CD14-positive monocyte (primary cell): ENCODE results near the gene ICA1L. TPM values are rescaled to one million over a fixed set of nuclear protein-coding genes. Genes with fewer than 3 reads are reported as not detected.

Source experiments
- DNase-seq, 3 donors: peaks; one replicate each; pipeline ENCODE4 v3.0.0-alpha.2; 2011 to 2022
- H2AFZ ChIP-seq: 2 replicates; pipeline ENCODE4 v1.6.0; 2012; ENCODE audit warnings: mild to moderate bottlenecking, low read depth, low read length, inconsistent platforms; ENCODE audit not compliant: insufficient read depth, poor library complexity, severe bottlenecking
- H3K27ac ChIP-seq, 2 donors: 1 replicate in 1 of 2; 2 replicates in 1 of 2; pipeline ENCODE4 v1.5.1; 2012 to 2013; ENCODE audit warnings: low read length in 2 of 2, control low read depth in 1 of 2, inconsistent platforms in 1 of 2, low read depth in 1 of 2, mild to moderate bottlenecking in 1 of 2
- H3K27me3 ChIP-seq, 2 donors: one replicate each; pipeline versions ENCODE4 v1.6.0 to v1.6.1; 2011 to 2013; ENCODE audit warnings: low read length in 2 of 2; ENCODE audit not compliant: control insufficient read depth in 2 of 2, insufficient read depth in 2 of 2
- H3K36me3 ChIP-seq, 2 donors: replicated peaks in 1 of 2; 1 replicate in 1 of 2; 2 replicates in 1 of 2; pipeline versions ENCODE4 v1.5.1 to v1.6.1; 2012 to 2013; ENCODE audit warnings: low read length in 2 of 2, control low read depth in 1 of 2, inconsistent platforms in 1 of 2, mild to moderate bottlenecking in 1 of 2; ENCODE audit not compliant: insufficient read depth in 2 of 2, control insufficient read depth in 1 of 2
- H3K4me1 ChIP-seq, 2 donors: 1 replicate in 1 of 2; 2 replicates in 1 of 2; pipeline versions ENCODE4 v1.5.1 to v1.6.1; 2012 to 2013; ENCODE audit warnings: low read length in 2 of 2, control low read depth in 1 of 2, inconsistent platforms in 1 of 2, mild to moderate bottlenecking in 1 of 2, moderate library complexity in 1 of 2; ENCODE audit not compliant: insufficient read depth in 2 of 2, control insufficient read depth in 1 of 2
- H3K4me2 ChIP-seq: replicated peaks from 2 replicates; pipeline ENCODE3; 2012; ENCODE audit warnings: low read length, moderate library complexity, mild to moderate bottlenecking; ENCODE audit not compliant: poor library complexity, severe bottlenecking; ENCODE audit errors: extremely low read depth
- H3K4me3 ChIP-seq, 3 experiments: fragments of 200-600 bp in 1 of 3; sonication (generic) in 1 of 3; replicated peaks in 1 of 3; 1 replicate in 2 of 3; 2 replicates in 1 of 3; pipeline ENCODE4 v1.5.1; 2011 to 2013; ENCODE audit warnings: low read length in 3 of 3, mild to moderate bottlenecking in 3 of 3, control low read depth in 2 of 3, low read depth in 2 of 3, inconsistent platforms in 1 of 3, moderate library complexity in 1 of 3
- H3K79me2 ChIP-seq: 2 replicates; pipeline ENCODE4 v1.6.0; 2012; ENCODE audit warnings: mild to moderate bottlenecking, control low read depth, inconsistent platforms, low read length, moderate library complexity; ENCODE audit not compliant: insufficient read depth
- H3K9ac ChIP-seq: 2 replicates; pipeline ENCODE4 v1.6.0; 2017; ENCODE audit warnings: low read length, mild to moderate bottlenecking; ENCODE audit not compliant: insufficient read depth, poor library complexity, severe bottlenecking
- H3K9me3 ChIP-seq, 2 donors: replicated peaks in 1 of 2; 1 replicate in 1 of 2; 2 replicates in 1 of 2; pipeline versions ENCODE4 v1.5.1 to v1.6.1; 2012 to 2013; ENCODE audit warnings: low read length in 2 of 2, control low read depth in 1 of 2; ENCODE audit not compliant: control insufficient read depth in 1 of 2, insufficient read depth in 1 of 2
- H4K20me1 ChIP-seq: 2 replicates; pipeline ENCODE4 v1.6.0; 2012; ENCODE audit warnings: mild to moderate bottlenecking, low read length, control low read depth, moderate library complexity; ENCODE audit not compliant: insufficient read depth
- H3K27ac Mint-ChIP-seq, 7 donors: one replicate each; pipeline ENCODE4 v1.8.0; 2020; ENCODE audit warnings: mild to moderate bottlenecking in 7 of 7, mixed read lengths in 7 of 7, moderate library complexity in 6 of 7, inconsistent platforms in 2 of 7
- H3K27me3 Mint-ChIP-seq, 3 donors: one replicate each; pipeline ENCODE4 v1.8.0; 2021 to 2022; ENCODE audit warnings: low read depth in 3 of 3, mild to moderate bottlenecking in 3 of 3, mixed read lengths in 3 of 3, moderate library complexity in 3 of 3, inconsistent platforms in 1 of 3
- H3K36me3 Mint-ChIP-seq, 2 donors: one replicate each; pipeline ENCODE4 v1.8.0; 2020; ENCODE audit warnings: mixed read lengths in 2 of 2, inconsistent platforms in 1 of 2, mild to moderate bottlenecking in 1 of 2
- H3K4me1 Mint-ChIP-seq: one replicate; pipeline ENCODE4 v1.8.0; 2020; ENCODE audit warnings: mild to moderate bottlenecking, mixed read lengths
- H3K4me3 Mint-ChIP-seq, 2 donors: one replicate each; pipeline ENCODE4 v1.8.0; 2020; ENCODE audit warnings: mild to moderate bottlenecking in 2 of 2, mixed read lengths in 2 of 2, moderate library complexity in 1 of 2
- H3K9me3 Mint-ChIP-seq, 7 donors: one replicate each; pipeline ENCODE4 v1.8.0; 2020 to 2022; ENCODE audit warnings: mixed read lengths in 7 of 7, mild to moderate bottlenecking in 6 of 7, moderate library complexity in 6 of 7, inconsistent platforms in 2 of 7
- CTCF ChIP-seq: fragments of 200-600 bp; IDR thresholded peaks from one replicate; pipeline ENCODE4 v1.8.0; 2022; ENCODE audit warnings: antibody characterized with exemption, mild to moderate bottlenecking
- WGBS: methylation state at CpG from one replicate; pipeline ENCODE4 v1.1.5; 2013; ENCODE audit warnings: missing lambda C conversion rate; ENCODE audit not compliant: insufficient coverage; 5-methylcytosine and 5-hydroxymethylcytosine counted together
- intact Hi-C, 2 donors: fragments of 100-400 bp; cut with micrococcal nuclease; formaldehyde crosslinking; loops; one replicate each; pipeline versions ENCODE4 v1.15.0 to v1.15.1; 2023
- polyA plus RNA-seq, 3 donors: library from polyadenylated mRNA; depleted of rRNA in 1 of 3; unstranded in 2 of 3; stranded (reverse) in 1 of 3; fragments of 300-500 nt in 2 of 3; fragments of >200 nt in 1 of 3; fragmentation: Illumina TruSeq in 2 of 3; gene quantifications; 1 replicate in 2 of 3; 2 replicates in 1 of 3; pipeline ENCODE4 v1.2.3, GENCODE V29; 2012 to 2021

The ICA1L gene
- polyA plus RNA-seq, 3 donors: 0.17 to 0.85 (median 0.57) TPM

- no peak for DNase-seq
- Histone ChIP-seq H3K9me3 (no peaks in the 10 kb centered on the region), H3K27ac (no peak overlapping the region), H2AFZ (no peak overlapping the region), H3K4me2 (no peak overlapping the region), H3K4me1 (no peaks in the 10 kb centered on the region), H4K20me1 (no peaks in the 10 kb centered on the region), H3K9ac (no peak overlapping the region), H3K4me3 (no peak overlapping the region), H3K36me3 (peaks cover 18 to 49% of the 10 kb centered on the region in 2 donors), H3K27me3 (no peaks in the 10 kb centered on the region), H3K79me2 (no peaks in the 10 kb centered on the region)
- H3K4me1 Mint-ChIP-seq: peaks cover 11% of the 10 kb centered on the region
- no CpG with 5 or more reads among the region's 1 CpG for WGBS
- H3K27me3 Mint-ChIP-seq: no peaks in the 10 kb centered on the region
- TF ChIP-seq CTCF: no peak
- peaks cover 36 to 52% of the 10 kb centered on the region in 2 donors for H3K36me3 Mint-ChIP-seq
- intact Hi-C loops: no loop called here
- no peak overlapping the region for H3K4me3 Mint-ChIP-seq
- H3K27ac Mint-ChIP-seq: no peak overlapping the region
- no peaks in the 10 kb centered on the region for H3K9me3 Mint-ChIP-seq
Observed at GRCh38 chr2:202763916-202764315, 107.7 kb downstream of the ICA1L start.

- H3K27me3 Mint-ChIP-seq: no peaks in the 10 kb centered on the region
- no peak overlapping the region for H3K4me3 Mint-ChIP-seq
- H3K36me3 ChIP-seq: peaks cover 26 to 61% of the 10 kb centered on the region in 2 donors
- no peaks in the 10 kb centered on the region for H4K20me1 ChIP-seq
- H2AFZ ChIP-seq: no peak overlapping the region
- no peak overlapping the region for H3K27ac ChIP-seq
- no peaks in the 10 kb centered on the region for H3K9me3 ChIP-seq
- peaks cover 47 to 62% of the 10 kb centered on the region in 2 donors for H3K36me3 Mint-ChIP-seq
- intact Hi-C loops: no loop called here
- no peaks in the 10 kb centered on the region for H3K27me3 ChIP-seq
- no peak overlapping the region for H3K4me2 ChIP-seq
- no peak overlapping the region for H3K9ac ChIP-seq
- no CpG with 5 or more reads among the region's 4 CpGs for WGBS
- H3K27ac Mint-ChIP-seq: peak overlapping the region in 2 of 7 donors; percentile 17 to 53
- no peak for TF ChIP-seq CTCF
- H3K9me3 Mint-ChIP-seq: no peaks in the 10 kb centered on the region
- H3K4me1 Mint-ChIP-seq: peaks cover 11% of the 10 kb centered on the region
- DNase-seq: no peak
- H3K4me3 ChIP-seq: no peak overlapping the region
- no peaks in the 10 kb centered on the region for H3K4me1 ChIP-seq
- H3K79me2 ChIP-seq: no peaks in the 10 kb centered on the region
Observed at GRCh38 chr2:202762556-202762955, 109.0 kb downstream of the ICA1L start.
